Measurements from ENCODE around the gene GRB10. TPM values are rescaled to one million over a fixed set of nuclear protein-coding genes. Genes with fewer than 3 reads are reported as not detected.

Gene GRB10
- total RNA-seq, 4 donors from 2014 or later = 40.4 to 88.6 (median 61.1) TPM

GRCh38 chr7:50640779-50641178 lies 141.9 kb downstream of the GRB10 start:
- in situ Hi-C loops (cut with MboI; ENCODE audit: low sequenced_read_pairs in 4 of 4) (no loop called here), intact Hi-C loops (cut with DNase I; ENCODE audit: low total_unique reads) (loop anchor here (1.0 kb wide), 2 partner anchors 16 to 39 kb away; no protein-coding TSS in a partner anchor)
- Histone ChIP-seq H3K4me1 (peaks cover 15 to 28% of the 10 kb centered on the region in 2 donors), H3K9me3 (no peaks in the 10 kb centered on the region), H3K27ac (peak overlapping the region; percentile 43 to 95 (median 88)), H3K27me3 (no peaks in the 10 kb centered on the region), H3K36me3 (no peaks in the 10 kb centered on the region), H3K4me3 (no peak overlapping the region)
- TF ChIP-seq CTCF (IDR thresholded peaks at IDR 0.05 in 4 of 5, conservative IDR thresholded peaks at IDR 0.05 in 1 of 5) = no peak
- no peak for TF ChIP-seq POLR2A (IDR thresholded peaks at IDR 0.05)
- DNase-seq (no peak), ATAC-seq (no peak)

GRCh38 chr7:50640256-50640655 lies 142.4 kb downstream of the GRB10 start:
- TF ChIP-seq POLR2A (IDR thresholded peaks at IDR 0.05) = no peak
- no peak for TF ChIP-seq CTCF (IDR thresholded peaks at IDR 0.05 in 4 of 5, conservative IDR thresholded peaks at IDR 0.05 in 1 of 5)
- no peaks in the 10 kb centered on the region for H3K9me3 ChIP-seq
- in situ Hi-C loops (cut with MboI; ENCODE audit: low sequenced_read_pairs in 4 of 4) = no loop called here

GRCh38 chr7:50637725-50638643 lies 144.7 kb downstream of the GRB10 start:
- DNase-seq (no peak), ATAC-seq (no peak)
- intact Hi-C loops (cut with DNase I; ENCODE audit: low total_unique reads) = no loop called here
- Histone ChIP-seq H3K27me3 (no peaks in the 10 kb centered on the region), H3K36me3 (no peaks in the 10 kb centered on the region), H3K9me3 (no peaks in the 10 kb centered on the region), H3K27ac (peak overlapping the region in 2 of 4 donors; percentile 94 to 95), H3K4me3 (no peak overlapping the region), H3K4me1 (peaks cover 22 to 27% of the 10 kb centered on the region in 2 donors)
- in situ Hi-C loops (cut with MboI; ENCODE audit: low sequenced_read_pairs in 4 of 4) = no loop called here
- TF ChIP-seq CTCF (IDR thresholded peaks at IDR 0.05 in 4 of 5, conservative IDR thresholded peaks at IDR 0.05 in 1 of 5) (no peak), POLR2A (IDR thresholded peaks at IDR 0.05) (no peak)

More at GRCh38 chr7:50640256-50640655, 142.4 kb downstream of the GRB10 start:
- H3K4me1 ChIP-seq = peaks cover 13 to 23% of the 10 kb centered on the region in 2 donors
- H3K36me3 ChIP-seq = no peaks in the 10 kb centered on the region
- H3K4me3 ChIP-seq = no peak overlapping the region
- H3K27ac ChIP-seq = peak overlapping the region; percentile 43 to 95 (median 88)
- ATAC-seq = no peak
- intact Hi-C loops (cut with DNase I; ENCODE audit: low total_unique reads) = no loop called here
- H3K27me3 ChIP-seq = no peaks in the 10 kb centered on the region
- no peak for DNase-seq

GRCh38 chr7:50634378-50634777 lies 148.3 kb downstream of the GRB10 start:
- no peak for TF ChIP-seq CTCF (IDR thresholded peaks at IDR 0.05 in 4 of 5, conservative IDR thresholded peaks at IDR 0.05 in 1 of 5)
- no peak for TF ChIP-seq POLR2A (IDR thresholded peaks at IDR 0.05)
- DNase-seq (no peak), ATAC-seq (no peak)
- in situ Hi-C loops (cut with MboI; ENCODE audit: low sequenced_read_pairs in 4 of 4) (no loop called here), intact Hi-C loops (cut with DNase I; ENCODE audit: low total_unique reads) (loop anchor here (5.0 kb wide), 2 partner anchors 158 to 433 kb away; no protein-coding TSS in a partner anchor)
- peak overlapping the region in 2 of 4 donors; percentile 86 to 93 for H3K27ac ChIP-seq
- H3K4me3 ChIP-seq = no peak overlapping the region
- no peaks in the 10 kb centered on the region for H3K27me3 ChIP-seq
- H3K36me3 ChIP-seq = no peaks in the 10 kb centered on the region
- H3K9me3 ChIP-seq = no peaks in the 10 kb centered on the region
- H3K4me1 ChIP-seq = peaks cover 51 to 63% of the 10 kb centered on the region in 2 donors
